ENCODE results near the gene EHF.

- TF ChIP-seq CTCF (IDR thresholded peaks at IDR 0.05; ENCODE audit: poor library complexity), result no peak
- no peak for TF ChIP-seq EZH2 (IDR thresholded peaks at IDR 0.05; ENCODE audit: borderline replicate concordance)
These were observed 34.2 kb upstream of the EHF start for GRCh38 chr11:34586488-34587281.

All from hepatocyte (in vitro differentiated cells).